ENCODE data around the gene PTPN7.

PTPN7 gene

DNA sequence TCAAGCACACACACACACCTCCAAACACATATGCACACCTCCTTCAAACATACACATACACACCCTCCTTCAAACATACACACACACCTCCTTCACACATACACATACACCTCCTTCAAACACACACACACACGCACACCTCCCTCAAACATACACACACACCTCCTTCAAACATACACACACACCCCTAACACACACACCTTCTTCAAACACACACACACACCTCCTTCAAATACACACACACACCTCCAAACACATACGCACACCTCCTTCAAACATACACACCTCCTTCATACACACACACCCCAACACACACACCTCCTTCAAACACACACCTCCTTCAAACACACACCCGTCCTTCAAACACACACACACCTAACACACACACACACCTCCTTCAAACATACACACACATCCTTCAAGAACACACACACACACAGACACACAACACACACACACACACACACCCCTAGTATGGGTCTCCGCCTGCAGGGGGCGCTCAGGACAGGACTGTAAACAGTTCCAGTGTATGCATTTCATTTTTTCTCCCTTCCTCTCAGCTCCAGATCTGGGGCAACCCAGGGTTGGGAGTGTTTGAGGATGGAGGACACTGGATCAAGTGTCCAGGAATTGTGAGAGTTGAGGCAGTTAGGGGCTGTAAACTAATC, 45.3 kb upstream of the PTPN7 start:
- no peaks in the 10 kb centered on the region for H3K36me3 ChIP-seq (ENCODE audit: insufficient read depth, low read length)
- H3K4me1 ChIP-seq (ENCODE audit: insufficient read depth, low read length, severe bottlenecking): no peaks in the 10 kb centered on the region
- H3K4me2 ChIP-seq (ENCODE audit: low read length): no peak overlapping the region
- TF ChIP-seq, protein P1, sequence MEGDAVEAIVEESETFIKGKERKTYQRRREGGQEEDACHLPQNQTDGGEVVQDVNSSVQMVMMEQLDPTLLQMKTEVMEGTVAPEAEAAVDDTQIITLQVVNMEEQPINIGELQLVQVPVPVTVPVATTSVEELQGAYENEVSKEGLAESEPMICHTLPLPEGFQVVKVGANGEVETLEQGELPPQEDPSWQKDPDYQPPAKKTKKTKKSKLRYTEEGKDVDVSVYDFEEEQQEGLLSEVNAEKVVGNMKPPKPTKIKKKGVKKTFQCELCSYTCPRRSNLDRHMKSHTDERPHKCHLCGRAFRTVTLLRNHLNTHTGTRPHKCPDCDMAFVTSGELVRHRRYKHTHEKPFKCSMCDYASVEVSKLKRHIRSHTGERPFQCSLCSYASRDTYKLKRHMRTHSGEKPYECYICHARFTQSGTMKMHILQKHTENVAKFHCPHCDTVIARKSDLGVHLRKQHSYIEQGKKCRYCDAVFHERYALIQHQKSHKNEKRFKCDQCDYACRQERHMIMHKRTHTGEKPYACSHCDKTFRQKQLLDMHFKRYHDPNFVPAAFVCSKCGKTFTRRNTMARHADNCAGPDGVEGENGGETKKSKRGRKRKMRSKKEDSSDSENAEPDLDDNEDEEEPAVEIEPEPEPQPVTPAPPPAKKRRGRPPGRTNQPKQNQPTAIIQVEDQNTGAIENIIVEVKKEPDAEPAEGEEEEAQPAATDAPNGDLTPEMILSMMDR (IDR thresholded peaks at IDR 0.05; ENCODE audit: low read length): peak; percentile 37; the same call in 1 of the 2 replicates
- TF ChIP-seq EZH2 (IDR thresholded peaks at IDR 0.05; ENCODE audit: borderline replicate concordance, low read length): no peak
- H2AFZ ChIP-seq (ENCODE audit: low read length): no peak overlapping the region
- no peaks in the 10 kb centered on the region for H3K9me3 ChIP-seq (ENCODE audit: low read length)
- H3K9me2 ChIP-seq (ENCODE audit: low read depth, low read length): no peaks in the 10 kb centered on the region
- no peaks in the 10 kb centered on the region for H3F3A ChIP-seq (ENCODE audit: insufficient read depth, low read length)
- 0 out of 2 replicates have a peak, but pooled peaks cover 4% of the 10 kb centered on the region for H3K27me3 ChIP-seq (ENCODE audit: insufficient read depth, low read length)
- no peak overlapping the region for H3K27ac ChIP-seq (ENCODE audit: low read depth, low read length, poor library complexity, severe bottlenecking)
- H3K4me3 ChIP-seq (ENCODE audit: low read depth, low read length, poor library complexity, severe bottlenecking): no peak overlapping the region
- H4K20me1 ChIP-seq (ENCODE audit: insufficient read depth, low read length): no peaks in the 10 kb centered on the region
- H3K79me2 ChIP-seq (ENCODE audit: insufficient read depth, low read length): no peaks in the 10 kb centered on the region
- H3K9ac ChIP-seq (ENCODE audit: low read length): no peak overlapping the region

DNA sequence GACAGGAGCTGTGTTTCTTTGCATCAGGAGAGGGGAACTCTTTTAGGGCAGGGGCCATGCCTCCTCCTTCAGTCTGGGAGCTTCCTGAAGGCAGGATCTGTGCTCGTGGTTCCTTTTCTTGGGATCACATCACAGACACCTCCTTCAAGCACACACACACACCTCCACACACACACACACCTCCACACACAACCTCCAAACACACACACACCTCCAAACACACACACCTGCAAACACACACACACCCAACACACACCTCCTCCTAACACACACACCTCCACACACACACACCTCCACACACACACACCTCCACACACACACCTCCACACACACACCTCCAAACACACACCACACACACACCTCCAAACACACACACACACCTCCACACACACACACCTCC, 43.7 kb upstream of the PTPN7 start:
- no peak overlapping the region for H3K4me3 ChIP-seq (ENCODE audit: low read depth, low read length, poor library complexity, severe bottlenecking)
- H3K27ac ChIP-seq (ENCODE audit: low read depth, low read length, poor library complexity, severe bottlenecking): no peak overlapping the region
- H3F3A ChIP-seq (ENCODE audit: insufficient read depth, low read length): no peaks in the 10 kb centered on the region
- H3K9me2 ChIP-seq (ENCODE audit: low read depth, low read length): no peaks in the 10 kb centered on the region
- no peaks in the 10 kb centered on the region for H4K20me1 ChIP-seq (ENCODE audit: insufficient read depth, low read length)
- no peaks in the 10 kb centered on the region for H3K36me3 ChIP-seq (ENCODE audit: insufficient read depth, low read length)
- no peak overlapping the region for H3K4me2 ChIP-seq (ENCODE audit: low read length)
- no peak for TF ChIP-seq EZH2 (IDR thresholded peaks at IDR 0.05; ENCODE audit: borderline replicate concordance, low read length)
- TF ChIP-seq, protein P1 (IDR thresholded peaks at IDR 0.05; ENCODE audit: low read length): no peak
- no peak overlapping the region for H2AFZ ChIP-seq (ENCODE audit: low read length)
- H3K79me2 ChIP-seq (ENCODE audit: insufficient read depth, low read length): no peaks in the 10 kb centered on the region
- H3K9me3 ChIP-seq (ENCODE audit: low read length): no peaks in the 10 kb centered on the region
- 0 out of 2 replicates have a peak, but pooled peaks cover 4% of the 10 kb centered on the region for H3K27me3 ChIP-seq (ENCODE audit: insufficient read depth, low read length)
- H3K9ac ChIP-seq (ENCODE audit: low read length): no peak overlapping the region
- no peaks in the 10 kb centered on the region for H3K4me1 ChIP-seq (ENCODE audit: insufficient read depth, low read length, severe bottlenecking)

DNA sequence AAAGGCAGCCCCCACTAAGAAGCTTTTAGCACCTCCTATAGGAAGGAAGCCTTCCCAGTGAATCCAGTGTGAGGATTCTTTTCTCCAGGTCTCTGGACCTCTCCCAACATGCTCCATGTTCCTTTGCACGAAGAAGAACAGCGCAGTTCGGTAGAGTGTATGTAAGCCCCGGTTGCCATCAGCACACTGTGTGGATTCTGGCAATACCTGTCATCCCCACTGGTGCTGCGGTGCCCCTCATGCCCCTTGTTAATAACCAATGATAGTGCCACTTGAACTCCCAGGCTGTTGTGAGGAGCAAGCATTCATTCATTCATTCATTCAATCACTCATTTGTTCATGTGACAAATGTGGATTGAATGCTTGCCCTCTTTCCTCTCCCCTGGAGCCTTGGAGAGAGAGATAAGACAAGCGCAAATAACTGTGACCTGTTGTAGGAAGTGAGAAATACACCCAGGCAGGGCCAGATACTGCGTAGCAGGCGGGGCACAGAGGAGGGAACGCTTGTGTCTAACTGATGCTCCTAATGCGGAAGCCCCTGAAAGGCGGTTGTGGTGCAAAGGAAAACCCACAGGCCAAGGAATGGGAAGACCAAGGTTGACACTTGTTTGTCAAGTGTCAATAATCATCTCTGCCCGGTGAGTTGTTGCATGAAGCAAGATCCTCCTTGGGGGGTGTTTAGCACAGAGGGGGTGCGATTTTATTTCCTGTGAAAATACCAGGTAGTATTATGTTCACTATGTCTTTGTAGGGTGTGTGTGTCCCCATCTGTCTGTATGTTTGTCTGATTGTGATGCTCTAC, 43.0 kb upstream of the PTPN7 start:
- H3K9ac ChIP-seq (ENCODE audit: low read length): no peak overlapping the region
- H3K4me3 ChIP-seq (ENCODE audit: low read depth, low read length, poor library complexity, severe bottlenecking): no peak overlapping the region
- H3K4me2 ChIP-seq (ENCODE audit: low read length): no peak overlapping the region
- H2AFZ ChIP-seq (ENCODE audit: low read length): no peak overlapping the region
- no peak overlapping the region for H3K27ac ChIP-seq (ENCODE audit: low read depth, low read length, poor library complexity, severe bottlenecking)
- H3K9me2 ChIP-seq (ENCODE audit: low read depth, low read length): no peaks in the 10 kb centered on the region
- H3K4me1 ChIP-seq (ENCODE audit: insufficient read depth, low read length, severe bottlenecking): no peaks in the 10 kb centered on the region
- H4K20me1 ChIP-seq (ENCODE audit: insufficient read depth, low read length): no peaks in the 10 kb centered on the region
- no peaks in the 10 kb centered on the region for H3K79me2 ChIP-seq (ENCODE audit: insufficient read depth, low read length)
- H3F3A ChIP-seq (ENCODE audit: insufficient read depth, low read length): no peaks in the 10 kb centered on the region
- 0 out of 2 replicates have a peak, but pooled peaks cover 4% of the 10 kb centered on the region for H3K27me3 ChIP-seq (ENCODE audit: insufficient read depth, low read length)
- H3K9me3 ChIP-seq (ENCODE audit: low read length): no peaks in the 10 kb centered on the region
- TF ChIP-seq, protein P1 (IDR thresholded peaks at IDR 0.05; ENCODE audit: low read length): no peak
- no peak for TF ChIP-seq EZH2 (IDR thresholded peaks at IDR 0.05; ENCODE audit: borderline replicate concordance, low read length)
- H3K36me3 ChIP-seq (ENCODE audit: insufficient read depth, low read length): no peaks in the 10 kb centered on the region
